Measurements from ENCODE around the gene L3MBTL1.

L3MBTL1 gene

DNA sequence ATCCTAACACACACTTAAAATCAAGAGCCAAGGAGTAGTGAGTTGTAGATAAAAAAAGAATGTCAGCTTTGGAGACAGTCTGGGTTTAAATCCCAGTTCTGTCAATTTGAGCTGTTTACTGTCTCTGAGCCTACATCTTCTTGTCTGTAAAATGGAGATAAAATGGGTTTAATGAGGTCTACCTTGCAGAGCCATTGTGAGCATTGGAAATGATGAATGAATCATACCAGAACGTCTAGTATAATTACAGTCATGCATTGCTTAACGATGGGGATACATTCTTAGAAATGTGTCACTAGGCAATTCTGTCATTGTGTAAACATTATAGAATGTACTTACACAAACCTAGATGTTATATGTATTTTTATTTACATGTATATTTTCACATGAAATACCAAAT lies 33.7 kb downstream of the L3MBTL1 start:
- no peak for DNase-seq (ENCODE audit: low read depth)
- no peak for TF ChIP-seq POLR2A (IDR thresholded peaks at IDR 0.05; ENCODE audit: extremely low read depth, insufficient read length)
- no peak overlapping the region for H3K4me3 ChIP-seq (ENCODE audit: low read depth, low read length)

DNA sequence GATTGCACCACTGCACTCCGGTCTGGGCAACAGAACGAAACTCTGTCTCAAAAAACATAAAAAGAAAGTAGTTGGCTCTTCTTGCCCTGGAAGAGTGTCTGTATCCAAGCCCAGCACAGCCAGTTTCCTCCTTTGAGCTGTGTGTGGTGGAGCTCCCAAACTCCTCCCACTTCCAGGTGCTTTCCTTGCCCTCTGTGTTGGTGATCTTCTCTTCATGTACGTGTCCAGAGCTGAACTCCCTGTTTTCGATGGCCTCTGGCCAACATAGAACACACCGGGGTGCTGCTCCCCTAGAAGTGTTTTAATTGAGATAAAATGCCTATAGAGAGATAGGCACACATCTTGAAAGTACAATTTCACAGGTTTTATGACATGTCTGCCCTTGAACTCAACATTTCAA lies 34.7 kb downstream of the L3MBTL1 start:
- no peak for TF ChIP-seq POLR2A (IDR thresholded peaks at IDR 0.05; ENCODE audit: extremely low read depth, insufficient read length)
- no peak for TF ChIP-seq MYC (IDR thresholded peaks at IDR 0.05; ENCODE audit: low read depth, low read length)
- no peak overlapping the region for H3K4me3 ChIP-seq (ENCODE audit: low read depth, low read length)
- DNase-seq (ENCODE audit: low read depth): no peak

DNA sequence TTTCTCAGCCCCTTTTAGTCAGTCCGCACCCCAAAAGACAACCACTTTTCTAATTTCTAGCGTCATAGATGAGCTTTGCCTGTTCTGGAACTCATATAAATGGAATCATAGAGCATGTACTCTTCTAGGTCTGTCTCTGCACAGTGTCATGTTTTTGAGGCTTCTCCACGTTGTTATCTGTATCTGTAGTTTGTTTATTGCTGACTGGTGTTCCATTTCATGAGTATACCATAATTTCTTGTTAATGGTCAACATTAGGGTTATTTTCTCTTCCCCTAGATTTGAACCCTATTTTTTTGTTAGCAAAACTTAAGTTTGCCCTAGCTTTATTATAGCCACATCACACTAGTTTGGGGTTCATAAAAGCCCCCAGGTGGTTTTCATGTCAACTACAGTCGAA lies 35.2 kb downstream of the L3MBTL1 start:
- no peak for DNase-seq (ENCODE audit: low read depth)
- TF ChIP-seq, protein P1, sequence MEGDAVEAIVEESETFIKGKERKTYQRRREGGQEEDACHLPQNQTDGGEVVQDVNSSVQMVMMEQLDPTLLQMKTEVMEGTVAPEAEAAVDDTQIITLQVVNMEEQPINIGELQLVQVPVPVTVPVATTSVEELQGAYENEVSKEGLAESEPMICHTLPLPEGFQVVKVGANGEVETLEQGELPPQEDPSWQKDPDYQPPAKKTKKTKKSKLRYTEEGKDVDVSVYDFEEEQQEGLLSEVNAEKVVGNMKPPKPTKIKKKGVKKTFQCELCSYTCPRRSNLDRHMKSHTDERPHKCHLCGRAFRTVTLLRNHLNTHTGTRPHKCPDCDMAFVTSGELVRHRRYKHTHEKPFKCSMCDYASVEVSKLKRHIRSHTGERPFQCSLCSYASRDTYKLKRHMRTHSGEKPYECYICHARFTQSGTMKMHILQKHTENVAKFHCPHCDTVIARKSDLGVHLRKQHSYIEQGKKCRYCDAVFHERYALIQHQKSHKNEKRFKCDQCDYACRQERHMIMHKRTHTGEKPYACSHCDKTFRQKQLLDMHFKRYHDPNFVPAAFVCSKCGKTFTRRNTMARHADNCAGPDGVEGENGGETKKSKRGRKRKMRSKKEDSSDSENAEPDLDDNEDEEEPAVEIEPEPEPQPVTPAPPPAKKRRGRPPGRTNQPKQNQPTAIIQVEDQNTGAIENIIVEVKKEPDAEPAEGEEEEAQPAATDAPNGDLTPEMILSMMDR (IDR thresholded peaks at IDR 0.05; ENCODE audit: low read depth, low read length): no peak
- no peak for TF ChIP-seq POLR2A (IDR thresholded peaks at IDR 0.05; ENCODE audit: extremely low read depth, insufficient read length)
- TF ChIP-seq MYC (IDR thresholded peaks at IDR 0.05; ENCODE audit: low read depth, low read length): no peak
- TF ChIP-seq, protein P2, sequence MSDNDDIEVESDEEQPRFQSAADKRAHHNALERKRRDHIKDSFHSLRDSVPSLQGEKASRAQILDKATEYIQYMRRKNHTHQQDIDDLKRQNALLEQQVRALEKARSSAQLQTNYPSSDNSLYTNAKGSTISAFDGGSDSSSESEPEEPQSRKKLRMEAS (IDR thresholded peaks at IDR 0.05; ENCODE audit: low read depth, low read length): no peak
- H3K4me3 ChIP-seq (ENCODE audit: low read depth, low read length): no peak overlapping the region

DNA sequence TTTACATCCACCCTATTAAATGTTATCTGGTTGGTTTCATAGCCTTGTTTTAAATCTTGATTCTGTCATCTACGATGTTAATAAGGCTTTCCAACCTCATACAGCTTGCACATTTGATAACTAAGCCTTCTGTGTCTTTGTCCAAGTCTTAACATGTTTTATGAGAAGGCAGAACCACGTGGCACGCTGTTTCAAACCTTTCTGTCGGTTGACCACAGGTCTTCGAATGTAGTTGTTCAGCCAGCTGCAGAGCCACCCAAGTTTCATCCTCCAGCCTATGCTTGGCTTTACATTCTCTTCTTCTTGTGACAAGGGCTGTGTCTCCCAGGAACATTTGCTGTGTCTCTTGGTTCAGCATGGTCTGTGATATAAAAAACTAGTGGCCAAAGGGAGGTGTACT lies 35.6 kb downstream of the L3MBTL1 start:
- DNase-seq (ENCODE audit: low read depth): no peak
- TF ChIP-seq MYC (IDR thresholded peaks at IDR 0.05; ENCODE audit: low read depth, low read length): no peak
- TF ChIP-seq, protein P1 (IDR thresholded peaks at IDR 0.05; ENCODE audit: low read depth, low read length): no peak
- TF ChIP-seq POLR2A (IDR thresholded peaks at IDR 0.05; ENCODE audit: extremely low read depth, insufficient read length): no peak
- TF ChIP-seq, protein P2 (IDR thresholded peaks at IDR 0.05; ENCODE audit: low read depth, low read length): no peak

DNA sequence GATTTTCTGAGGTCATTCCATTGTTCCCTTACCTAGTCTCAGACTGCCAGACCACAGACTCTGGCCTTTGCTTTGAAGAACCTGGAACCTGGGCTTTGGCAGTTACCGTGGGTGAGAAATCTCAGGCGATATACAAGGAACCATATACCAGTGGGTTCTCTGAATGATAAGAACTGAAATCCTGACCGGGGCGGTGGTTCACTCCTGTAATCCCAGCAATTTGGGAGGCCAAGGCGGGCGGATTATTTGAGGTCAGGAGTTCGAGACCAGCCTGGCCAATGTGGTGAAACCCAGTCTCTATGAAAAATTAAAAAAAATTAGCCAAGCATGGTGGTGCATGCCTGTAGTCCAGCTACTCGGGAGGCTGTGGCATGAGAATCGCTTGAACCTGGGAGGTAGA lies 37.0 kb downstream of the L3MBTL1 start:
- DNase-seq (ENCODE audit: low read depth): no peak
- H3K4me3 ChIP-seq (ENCODE audit: low read depth, low read length): no peak overlapping the region
- TF ChIP-seq, protein P2 (IDR thresholded peaks at IDR 0.05; ENCODE audit: low read depth, low read length): no peak

More for the DNA sequence above, 35.6 kb downstream of the L3MBTL1 start:
- H3K4me3 ChIP-seq (ENCODE audit: low read depth, low read length): no peak overlapping the region

DNA sequence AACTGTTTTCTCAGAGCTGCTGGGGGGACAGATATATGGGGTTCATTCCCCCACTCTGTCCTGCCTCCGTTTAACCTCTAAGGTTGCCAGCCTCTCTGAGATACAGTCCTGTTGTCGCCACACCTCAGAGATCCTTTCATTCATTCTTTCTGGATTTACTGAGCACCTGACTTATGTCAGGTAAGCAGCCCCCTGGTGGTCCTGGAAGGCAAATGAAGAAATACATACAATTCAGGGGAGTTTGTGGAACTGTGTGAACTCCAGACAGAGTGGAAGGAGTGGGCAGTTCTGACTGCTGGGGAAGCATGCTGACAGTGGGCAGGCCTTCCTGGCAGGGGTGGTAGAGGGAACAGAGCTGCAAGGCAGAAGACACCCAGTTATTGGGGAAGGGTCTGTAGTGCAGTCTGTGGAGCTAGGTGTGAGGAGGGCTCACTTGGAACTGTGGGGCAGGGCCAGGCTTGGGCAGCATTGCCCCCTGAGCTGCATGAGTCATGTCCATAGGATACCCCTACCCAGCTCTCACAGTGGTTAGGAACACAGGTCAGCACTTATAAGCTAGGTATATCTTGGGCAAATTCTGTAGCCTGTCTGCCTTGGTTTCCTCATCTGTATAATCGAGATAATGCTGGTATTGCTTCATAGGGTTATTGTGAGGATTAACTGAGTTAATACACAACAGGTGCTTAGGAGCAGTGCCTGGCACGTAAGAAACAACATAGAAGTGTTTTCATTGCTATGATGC lies 38.5 kb downstream of the L3MBTL1 start:
- no peak for DNase-seq (ENCODE audit: low read depth)
- no peak for TF ChIP-seq MYC (IDR thresholded peaks at IDR 0.05; ENCODE audit: low read depth, low read length)
- TF ChIP-seq POLR2A (IDR thresholded peaks at IDR 0.05; ENCODE audit: extremely low read depth, insufficient read length): no peak
- TF ChIP-seq, protein P1 (IDR thresholded peaks at IDR 0.05; ENCODE audit: low read depth, low read length): peak; percentile 26
- TF ChIP-seq, protein P2 (IDR thresholded peaks at IDR 0.05; ENCODE audit: low read depth, low read length): no peak
- H3K4me3 ChIP-seq (ENCODE audit: low read depth, low read length): no peak overlapping the region

DNA sequence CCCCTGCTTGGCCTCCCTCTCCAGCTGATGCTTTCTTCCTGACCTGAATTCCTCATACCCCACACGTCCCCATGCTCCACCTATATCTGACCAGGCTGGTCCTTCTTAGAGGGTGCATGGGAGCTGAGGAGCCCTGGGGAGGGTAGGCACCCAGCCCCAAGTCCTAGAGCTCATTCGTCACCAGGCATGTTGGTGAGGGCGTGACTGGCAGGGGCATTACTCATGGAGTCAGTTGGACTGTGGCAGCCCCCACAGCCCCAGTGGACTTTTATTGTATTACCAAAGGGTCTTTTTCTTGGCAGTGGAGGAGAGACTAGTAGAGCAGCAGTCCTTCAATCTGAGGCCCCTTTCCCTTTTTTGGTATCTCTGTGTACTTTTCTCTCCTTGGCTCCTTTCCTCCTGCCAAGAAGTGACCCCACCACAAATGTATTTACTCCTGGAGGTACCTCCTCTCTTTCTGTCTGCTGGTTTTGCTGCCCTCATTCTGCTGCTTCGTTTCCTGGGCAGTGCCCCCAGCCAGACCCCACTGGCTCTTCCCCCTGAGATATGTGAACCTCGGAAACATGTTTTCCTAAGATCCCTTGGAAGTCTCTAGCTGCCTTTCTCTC lies 40.9 kb downstream of the L3MBTL1 start:
- no peak for DNase-seq (ENCODE audit: low read depth)
- H3K4me3 ChIP-seq (ENCODE audit: low read depth, low read length): no peak overlapping the region
- TF ChIP-seq POLR2A (IDR thresholded peaks at IDR 0.05; ENCODE audit: extremely low read depth, insufficient read length): no peak
- TF ChIP-seq, protein P2 (IDR thresholded peaks at IDR 0.05; ENCODE audit: low read depth, low read length): no peak
- TF ChIP-seq, protein P1 (IDR thresholded peaks at IDR 0.05; ENCODE audit: low read depth, low read length): no peak
- no peak for TF ChIP-seq MYC (IDR thresholded peaks at IDR 0.05; ENCODE audit: low read depth, low read length)

Measured in NB4 (cell line).